Measurements from ENCODE around the gene SAXO2. TPM values are rescaled to one million over a fixed set of nuclear protein-coding genes. Genes with fewer than 3 reads are reported as not detected.
A peak's percentile ranks its signal among the peaks of the same experiment; 100 is the strongest.
"Not testable (repeated sequence)": the region's sequence is repeated elsewhere in the genome, so short reads cannot be mapped to it uniquely, and the experiment has no call there.

Gene SAXO2
- total and polyA plus RNA-seq, 12 donors: 0.25 to 4.5 (median 2.7) TPM

- TF ChIP-seq CTCF (IDR thresholded peaks at IDR 0.05): peak in 7 of 9 donors; percentile 23 to 43 (median 35)
- H3K27ac ChIP-seq; H3K27me3 ChIP-seq; DNase-seq; H3K36me3 ChIP-seq; H3K4me3 ChIP-seq; intact Hi-C loops (cut with DNase I); H3K4me1 ChIP-seq: not testable (repeated sequence)
- H3K9me3 ChIP-seq: peaks cover 0 to 13% (median 3%) of the 10 kb centered on the region in 11 donors
- ATAC-seq: peak in 3 of 8 donors; percentile 35 to 47 (median 44)
These were observed 18.7 kb downstream of the SAXO2 start for GRCh38 chr15:82281276-82281675.

- ATAC-seq; H3K27me3 ChIP-seq; intact Hi-C loops (cut with DNase I); H3K4me3 ChIP-seq; DNase-seq; H3K9me3 ChIP-seq; H3K27ac ChIP-seq; H3K4me1 ChIP-seq; H3K36me3 ChIP-seq: not testable (repeated sequence)
- WGBS, 2 donors: 85 to 87% methylated on average over 4 of the region's 4 CpGs
These were observed 19.8 kb downstream of the SAXO2 start for GRCh38 chr15:82282386-82282785.

GRCh38 chr15:82284381-82284780 is 21.8 kb downstream of the SAXO2 start:
- H3K4me3 ChIP-seq; DNase-seq; H3K4me1 ChIP-seq; H3K27me3 ChIP-seq; H3K36me3 ChIP-seq; H3K27ac ChIP-seq; intact Hi-C loops (cut with DNase I); H3K9me3 ChIP-seq; ATAC-seq: not testable (repeated sequence)
- 79 to 93% methylated on average over 1 of the region's 2 CpGs for WGBS, 2 donors

- H3K27me3 ChIP-seq; H3K9me3 ChIP-seq; H3K36me3 ChIP-seq; ATAC-seq; H3K4me1 ChIP-seq; H3K4me3 ChIP-seq; intact Hi-C loops (cut with DNase I); DNase-seq: not testable (repeated sequence)
- H3K27ac ChIP-seq: peak overlapping the region in 1 of 10 donors; percentile 50
- 66 to 71% methylated on average over 4 of the region's 4 CpGs for WGBS, 2 donors
These were observed 23.9 kb downstream of the SAXO2 start for GRCh38 chr15:82286475-82286874.

GRCh38 chr15:82288202-82288601 is 25.6 kb downstream of the SAXO2 start:
- ATAC-seq; H3K27me3 ChIP-seq; DNase-seq; intact Hi-C loops (cut with DNase I); H3K4me1 ChIP-seq; H3K36me3 ChIP-seq; H3K27ac ChIP-seq; H3K4me3 ChIP-seq; H3K9me3 ChIP-seq: not testable (repeated sequence)
- WGBS, 2 donors: 76 to 94% methylated on average over 2 of the region's 2 CpGs

GRCh38 chr15:82292271-82292670 is 29.7 kb downstream of the SAXO2 start:
- intact Hi-C loops (cut with DNase I): no loop called here
- ATAC-seq: no peak
- WGBS, 2 donors: 82 to 90% methylated on average over 5 of the region's 5 CpGs

More at GRCh38 chr15:82292271-82292670, 29.7 kb downstream of the SAXO2 start:
- no peaks in the 10 kb centered on the region for H3K36me3 ChIP-seq
- H3K27me3 ChIP-seq: no peaks in the 10 kb centered on the region
- H3K27ac ChIP-seq: no peak overlapping the region
- H3K4me3 ChIP-seq: no peak overlapping the region
- no peak for TF ChIP-seq CTCF (IDR thresholded peaks at IDR 0.05)
- peaks cover 0 to 7% (median 0%) of the 10 kb centered on the region in 11 donors for H3K9me3 ChIP-seq
- DNase-seq: no peak
- H3K4me1 ChIP-seq: no peaks in the 10 kb centered on the region
